HG03571 (cell line): ENCODE data around the gene TMEM184A.

Experiments used
- ATAC-seq: cut with Tn5 transposase; IDR thresholded peaks from one replicate; pipeline ENCODE4 v1.9.1; 2021; ENCODE audit not compliant: unreplicated experiment

Gene TMEM184A

DNA sequence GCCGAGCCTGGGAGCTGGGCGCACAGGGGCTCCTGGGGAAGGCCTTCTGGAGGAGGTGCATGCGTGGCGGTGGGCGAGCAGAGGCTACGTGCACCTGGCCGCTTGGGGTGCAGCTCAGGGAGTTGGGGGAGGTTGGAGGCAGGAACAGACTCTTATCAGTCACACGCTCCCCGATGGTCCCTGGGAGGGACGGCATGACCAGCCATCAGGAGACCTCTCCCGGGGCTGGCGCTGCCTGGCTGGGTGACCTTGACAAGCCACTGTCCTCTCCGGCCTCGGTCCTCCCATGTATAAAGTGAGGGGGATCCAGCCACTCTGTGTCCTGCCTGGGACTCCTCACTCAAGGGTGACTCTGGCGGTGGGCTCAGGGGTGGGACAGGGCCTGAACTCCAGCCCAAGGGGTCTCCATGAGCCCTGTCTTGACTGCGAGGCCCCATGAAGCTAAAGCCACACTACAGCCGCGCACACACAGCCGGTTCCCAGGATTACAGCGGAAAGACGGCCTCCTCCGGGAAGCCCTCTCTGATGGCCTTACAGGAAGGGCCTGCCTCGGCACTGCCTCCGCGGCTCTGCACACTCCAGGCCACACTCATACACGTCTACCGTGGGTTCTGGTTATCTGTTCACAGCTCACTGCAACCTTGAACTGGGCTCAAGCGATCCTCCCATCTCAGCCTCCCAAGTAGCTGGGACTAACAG, 2.3 kb downstream of the TMEM184A start:
- no peak for ATAC-seq

- ATAC-seq = no peak
Measured at GRCh38 chr7:1552200-1552599, 3.8 kb downstream of the TMEM184A start.

GRCh38 chr7:1550846-1551155, 5.2 kb downstream of the TMEM184A start:
- no peak for ATAC-seq

GRCh38 chr7:1550005-1550845, 5.8 kb downstream of the TMEM184A start:
- no peak for ATAC-seq

DNA sequence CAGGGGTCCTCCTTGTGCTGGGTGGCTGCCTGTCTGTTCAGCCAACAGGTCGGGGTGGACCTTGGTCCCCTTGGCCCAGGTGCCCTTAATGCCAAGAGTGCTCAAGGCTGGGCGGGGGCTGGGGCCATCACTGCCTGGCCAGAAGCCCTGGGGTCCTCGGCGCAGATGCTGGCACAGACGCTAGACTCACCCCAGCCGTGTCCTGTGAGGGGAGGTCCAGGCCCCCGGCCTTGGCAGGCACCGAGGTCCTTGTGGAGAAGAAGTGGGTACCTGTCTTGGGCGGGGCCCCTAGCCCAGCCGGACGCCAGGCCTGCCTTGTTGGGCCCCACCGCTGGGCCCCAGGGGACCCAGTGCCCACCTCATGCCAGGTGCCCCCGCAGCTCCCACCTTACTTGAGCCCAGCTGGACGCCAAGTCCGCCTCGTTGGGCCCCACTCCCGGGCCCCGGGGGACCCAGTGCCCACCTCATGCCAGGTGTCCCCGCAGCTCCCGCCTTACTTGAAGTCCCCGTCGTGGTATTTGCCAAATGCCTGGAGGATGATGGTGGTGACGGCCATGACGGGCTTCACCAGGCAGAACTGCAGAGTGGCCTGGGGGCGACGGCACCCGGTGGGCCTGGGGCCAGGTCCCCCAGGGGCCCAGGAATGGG, 6.5 kb downstream of the TMEM184A start:
- no peak for ATAC-seq

- no peak for ATAC-seq
Measured at GRCh38 chr7:1548944-1549343, 7.1 kb downstream of the TMEM184A start.

DNA sequence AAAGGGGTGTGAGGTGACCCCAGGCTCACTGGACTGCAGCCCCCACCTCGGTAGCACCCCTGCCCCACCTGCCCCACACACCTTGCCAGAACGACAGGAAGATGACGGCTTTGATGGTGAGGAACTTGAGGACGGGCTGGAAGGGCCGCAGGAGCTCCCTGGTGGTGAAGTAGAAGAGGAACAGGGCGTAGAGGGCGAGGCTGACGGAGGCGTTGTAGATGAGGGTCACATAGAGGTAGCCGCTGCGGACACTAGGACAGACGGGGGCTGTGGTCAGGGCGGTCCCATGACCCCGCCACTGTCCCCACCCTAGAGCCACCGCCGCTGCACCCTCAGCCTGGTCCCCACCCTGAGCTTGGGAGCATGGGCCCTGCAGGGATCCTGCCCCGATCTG, 7.6 kb downstream of the TMEM184A start:
- ATAC-seq = no peak

DNA sequence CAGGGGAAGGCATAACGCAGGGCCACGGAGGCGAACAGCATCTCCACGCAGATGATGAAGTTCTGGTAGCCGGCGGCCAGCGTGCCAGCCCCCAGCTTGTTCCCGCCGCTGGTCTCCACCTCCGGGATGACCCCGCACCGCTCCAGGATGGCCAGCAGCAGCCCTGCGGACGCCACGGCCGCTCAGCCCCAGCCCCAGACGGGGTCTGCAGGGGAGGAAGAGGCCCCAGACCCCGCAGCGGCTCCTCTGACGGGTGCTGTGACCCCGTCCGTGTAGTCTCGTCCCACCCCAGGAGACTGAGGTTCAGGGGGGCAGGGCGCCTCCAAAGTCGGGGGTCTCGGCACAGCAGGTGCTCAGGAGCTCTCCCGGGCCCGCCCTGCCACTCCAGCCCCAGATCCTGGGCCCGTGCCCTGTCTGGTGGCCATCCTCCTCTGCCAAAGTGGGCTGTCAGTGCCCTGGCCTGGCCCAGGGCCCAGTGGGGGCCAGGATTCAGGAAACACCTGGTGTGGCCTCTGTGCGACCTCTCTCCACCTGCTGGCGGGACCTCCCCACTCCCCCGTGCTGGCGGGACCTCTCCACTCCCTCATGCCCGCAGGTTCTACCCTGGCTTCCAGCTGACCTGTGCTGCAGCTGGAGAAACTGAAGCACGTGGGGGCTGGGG, 8.1 kb downstream of the TMEM184A start:
- no peak for ATAC-seq

DNA sequence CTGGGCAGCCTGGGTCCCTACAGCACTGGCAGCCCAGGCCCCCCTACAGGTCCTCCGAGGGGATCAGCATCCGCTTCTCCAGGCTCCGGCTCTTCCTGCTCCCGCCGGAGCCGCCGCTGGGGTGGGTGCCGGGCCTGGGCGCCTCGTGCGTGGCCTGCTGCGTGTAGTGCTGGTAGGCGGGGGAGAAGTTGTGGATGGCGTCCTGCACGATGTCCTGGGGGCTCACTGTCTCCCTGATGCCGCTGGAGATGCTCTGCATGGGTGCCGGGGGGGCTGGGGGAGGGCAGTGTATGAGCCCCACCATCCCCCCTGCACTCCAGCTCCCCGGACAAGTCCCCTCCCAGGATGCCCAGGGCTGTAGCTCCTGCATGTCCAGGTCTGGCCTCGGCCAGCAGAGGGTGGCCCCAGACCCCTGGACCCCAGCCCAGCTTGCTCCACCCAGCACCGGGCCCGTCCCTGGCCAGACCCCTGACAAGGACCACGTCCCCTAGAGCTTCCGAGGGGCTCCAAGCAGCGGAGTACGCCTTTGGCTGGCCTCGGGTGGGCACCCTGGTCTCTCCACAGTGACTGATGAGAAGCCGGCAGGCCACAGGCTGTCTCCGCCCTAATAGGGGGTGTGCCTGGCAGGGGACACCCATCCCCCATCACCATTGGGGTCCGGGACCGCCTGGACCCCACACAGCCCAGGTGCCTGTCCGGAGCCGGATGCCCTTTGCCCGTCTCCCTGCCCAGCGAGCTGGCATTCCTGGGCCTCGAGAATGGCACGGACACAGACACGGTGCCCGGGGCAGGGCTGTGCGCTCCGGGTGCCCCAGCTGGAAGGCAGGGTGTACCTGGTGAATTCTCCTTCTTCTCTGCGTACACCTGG, 8.9 kb downstream of the TMEM184A start:
- no peak for ATAC-seq

GRCh38 chr7:1546274-1546908, 9.6 kb downstream of the TMEM184A start:
- ATAC-seq = no peak

GRCh38 chr7:1545417-1546246, 10.4 kb downstream of the TMEM184A start:
- no peak for ATAC-seq

- ATAC-seq = no peak
Measured at GRCh38 chr7:1544896-1545416, 11.0 kb downstream of the TMEM184A start.

DNA sequence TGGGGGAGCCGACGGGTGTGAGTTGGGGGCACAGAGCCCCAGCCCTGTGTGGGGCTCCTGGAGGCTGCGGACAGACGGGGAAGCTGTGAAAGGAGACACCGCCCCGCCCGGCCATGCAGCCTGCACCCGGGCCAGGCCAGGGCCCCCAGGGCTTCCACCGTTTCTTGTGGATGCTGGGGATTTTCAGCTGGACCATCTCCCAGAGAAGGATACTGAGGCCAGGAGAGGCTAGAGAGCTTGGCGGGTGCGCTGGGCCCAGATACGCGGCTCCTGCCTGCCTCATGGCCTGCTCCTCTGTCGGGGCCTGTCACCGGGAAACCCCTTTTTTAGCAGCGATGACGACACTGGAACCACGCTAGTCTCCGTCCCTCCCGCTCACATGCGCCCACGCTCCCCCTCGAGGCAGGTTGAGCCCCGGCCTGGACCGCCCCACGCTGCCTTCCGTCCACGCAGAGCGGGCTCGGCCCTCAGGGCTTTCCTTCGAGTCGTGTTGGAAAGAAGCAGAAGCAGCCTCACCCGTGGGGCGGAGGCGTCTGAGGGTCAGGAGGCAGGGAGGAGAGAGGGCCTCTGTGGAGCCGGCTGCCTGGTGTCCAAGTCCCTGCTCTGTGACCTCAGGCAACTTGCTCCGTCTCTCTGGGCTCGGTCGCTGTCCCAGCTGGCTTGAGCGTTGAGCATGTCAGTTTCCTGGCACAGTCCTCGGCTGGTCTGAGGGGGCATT, 11.7 kb downstream of the TMEM184A start:
- no peak for ATAC-seq

- ATAC-seq = no peak
Measured at GRCh38 chr7:1543826-1544177, 12.2 kb downstream of the TMEM184A start.

DNA sequence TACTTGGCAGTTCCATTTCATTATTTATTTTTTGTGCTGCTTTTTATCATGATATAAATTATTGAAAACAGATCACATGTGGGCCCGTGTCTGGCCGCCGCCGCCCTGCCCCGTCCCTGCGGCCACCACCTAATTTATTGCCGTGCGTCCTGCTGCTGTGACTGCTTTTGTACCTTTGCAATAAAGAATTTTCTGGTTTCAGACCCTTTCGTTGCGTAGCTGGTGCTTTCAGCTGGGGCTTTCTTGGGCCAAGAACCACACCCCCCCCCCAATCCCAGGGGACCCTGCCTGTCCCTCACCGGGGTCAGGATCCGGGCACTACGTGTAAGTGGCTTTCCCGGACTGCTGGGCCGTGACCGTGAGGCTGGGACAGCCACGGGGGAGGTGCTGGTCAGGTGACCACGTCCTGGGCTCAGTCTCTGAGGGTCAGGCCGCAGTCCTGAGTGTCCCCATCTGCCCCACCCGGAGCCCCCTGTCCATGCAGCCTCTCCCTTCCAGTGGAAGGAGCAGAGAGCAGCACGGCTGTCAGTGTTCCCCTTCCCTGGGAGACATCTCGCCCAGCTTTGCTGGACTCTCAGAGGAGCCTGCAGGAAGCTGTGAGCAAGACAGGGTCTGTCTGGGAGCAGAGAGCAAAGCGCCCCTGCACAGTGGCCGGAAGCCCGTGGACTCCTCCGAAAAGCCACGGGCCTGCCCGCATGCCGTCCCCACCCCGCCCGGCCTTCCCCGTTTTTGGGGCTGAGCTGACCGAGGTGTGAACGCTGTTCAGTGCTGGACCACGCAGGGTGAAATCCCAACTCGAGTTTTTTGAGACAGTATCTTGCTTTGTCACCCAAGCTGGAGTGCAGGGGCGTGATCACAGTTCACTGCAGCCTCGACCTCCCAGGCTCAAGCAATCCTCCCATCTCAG, 12.9 kb downstream of the TMEM184A start:
- no peak for ATAC-seq

- ATAC-seq = no peak
Measured at GRCh38 chr7:1542329-1542728, 13.7 kb downstream of the TMEM184A start.

DNA sequence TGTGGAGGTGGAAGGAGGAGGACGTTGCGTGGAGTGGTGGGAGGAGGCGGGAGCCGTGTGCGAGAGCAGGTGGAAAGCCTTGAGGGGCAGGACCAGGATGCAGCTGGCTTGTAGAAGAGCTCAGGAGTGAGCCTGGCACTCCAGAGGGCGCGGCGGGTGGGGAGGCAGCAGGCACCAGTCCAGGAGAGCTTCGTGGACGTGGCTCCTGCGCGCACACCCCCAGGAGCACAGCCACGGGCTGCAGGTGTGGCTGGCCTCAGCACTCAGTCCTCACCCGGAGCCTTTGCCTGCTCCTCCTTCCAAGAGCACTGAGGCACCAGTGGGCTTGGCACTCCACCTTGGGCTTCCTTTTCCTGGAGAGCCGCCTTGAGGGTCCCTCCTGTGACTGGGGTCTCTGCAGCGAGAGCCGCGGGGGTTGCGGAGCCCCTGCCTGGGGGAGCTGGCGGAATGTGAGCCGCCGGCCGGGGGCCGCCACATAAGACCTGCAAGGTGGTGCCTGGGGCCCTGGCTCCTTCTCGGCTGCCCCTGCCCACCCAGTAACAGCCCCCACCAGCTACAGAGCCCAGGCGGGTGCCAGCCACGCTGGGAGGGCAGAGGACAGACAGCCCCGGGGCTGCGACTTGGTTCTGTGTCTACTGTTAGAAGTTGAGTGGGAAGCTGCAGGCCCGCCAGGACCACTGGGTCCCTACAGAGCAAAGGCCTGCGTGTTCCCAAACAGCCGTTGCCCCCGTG, 14.4 kb downstream of the TMEM184A start:
- ATAC-seq = no peak
